NCI-H748 treated with DMSO at 0.1 percent for 48 hours (cell line): ENCODE data around the gene MED13L.
"Not testable (repeated sequence)": the region's sequence is repeated elsewhere in the genome, so short reads cannot be mapped to it uniquely, and the experiment has no call there.

Experiments
- DNase-seq: peaks from one replicate; lab custom pipeline; 2025; lab: John Stamatoyannopoulos, UW

Gene MED13L

DNA sequence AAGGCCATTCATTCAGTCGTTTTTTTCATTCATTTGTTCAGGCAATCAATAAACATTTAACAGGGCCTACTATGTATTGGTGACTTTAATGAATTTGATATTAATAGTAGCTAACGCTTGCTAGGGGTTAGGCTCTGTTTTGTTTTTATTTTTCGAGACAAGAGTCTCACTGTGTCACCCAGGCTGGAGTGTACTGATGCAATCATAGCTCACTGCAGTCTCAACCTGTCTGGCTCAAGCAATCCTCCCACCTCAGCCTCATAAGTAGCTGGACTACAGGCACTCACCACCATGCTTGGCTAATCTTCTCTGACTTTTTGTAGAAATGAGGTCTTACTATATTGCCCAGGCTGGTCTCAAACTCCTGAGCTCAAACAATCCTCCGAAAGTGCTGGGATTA lies 25.6 kb upstream of the MED13L start:
- DNase-seq = no peak

DNA sequence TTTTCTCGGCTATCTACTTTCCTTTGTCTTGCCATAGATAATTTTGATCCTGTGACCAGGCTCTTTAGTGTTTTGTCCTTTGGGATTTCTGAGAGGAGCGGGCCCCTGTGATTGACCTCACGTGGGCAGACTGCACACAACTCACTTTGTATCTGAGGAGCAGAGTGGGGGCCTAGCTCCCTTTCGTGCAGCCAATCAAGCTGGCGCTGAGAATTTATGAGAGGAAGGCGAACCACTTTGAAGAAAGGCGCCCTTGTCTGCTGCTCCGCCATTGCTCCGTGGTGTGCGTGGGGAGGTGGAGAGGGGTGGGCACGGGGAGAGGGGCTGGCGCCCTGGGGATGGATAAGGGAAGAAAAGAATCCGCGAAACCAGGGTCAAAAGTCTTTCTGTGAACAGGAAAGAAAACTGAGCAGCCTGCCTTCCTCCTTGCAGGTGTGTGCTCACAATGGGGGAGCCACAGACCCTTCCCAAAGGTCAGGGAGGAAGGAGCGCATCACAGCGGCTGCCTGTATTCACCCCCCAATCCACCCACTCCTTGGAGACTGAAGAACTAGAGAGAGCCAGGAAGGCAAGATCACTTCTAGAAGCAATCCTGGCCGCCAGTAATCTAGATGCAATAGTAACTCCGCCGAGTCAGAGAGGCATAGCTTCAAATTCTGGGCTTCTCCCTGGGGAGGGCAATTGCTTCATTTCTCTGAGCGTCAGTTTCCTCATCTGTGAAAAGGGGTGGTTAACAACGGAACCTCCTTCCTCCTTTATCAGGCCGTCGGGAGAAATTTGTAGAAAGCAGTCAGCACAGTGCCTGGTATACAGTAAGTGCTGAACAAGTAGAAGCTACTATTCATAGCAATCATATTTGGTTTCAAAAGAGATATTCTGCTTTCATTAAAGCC lies 24.9 kb upstream of the MED13L start:
- DNase-seq = no peak

DNA sequence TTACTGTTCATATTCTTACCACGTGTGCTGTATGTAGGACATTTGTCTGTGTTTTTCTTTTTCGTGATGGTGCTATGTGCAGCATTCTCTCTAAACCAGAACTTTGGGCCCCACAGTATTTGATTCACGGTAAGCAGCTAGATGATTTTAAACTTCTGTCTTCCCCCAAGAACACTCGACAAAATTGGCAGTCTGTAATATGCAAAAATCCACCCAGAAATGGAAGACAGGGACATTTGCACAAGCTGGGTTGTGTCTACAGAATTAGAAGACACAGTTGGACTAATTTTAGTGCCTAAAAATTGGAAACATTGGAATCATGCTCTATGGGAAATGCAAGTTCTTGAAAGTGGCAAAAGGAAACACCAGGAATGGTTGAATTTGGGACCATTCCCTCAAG lies 24.1 kb upstream of the MED13L start:
- DNase-seq = no peak

DNA sequence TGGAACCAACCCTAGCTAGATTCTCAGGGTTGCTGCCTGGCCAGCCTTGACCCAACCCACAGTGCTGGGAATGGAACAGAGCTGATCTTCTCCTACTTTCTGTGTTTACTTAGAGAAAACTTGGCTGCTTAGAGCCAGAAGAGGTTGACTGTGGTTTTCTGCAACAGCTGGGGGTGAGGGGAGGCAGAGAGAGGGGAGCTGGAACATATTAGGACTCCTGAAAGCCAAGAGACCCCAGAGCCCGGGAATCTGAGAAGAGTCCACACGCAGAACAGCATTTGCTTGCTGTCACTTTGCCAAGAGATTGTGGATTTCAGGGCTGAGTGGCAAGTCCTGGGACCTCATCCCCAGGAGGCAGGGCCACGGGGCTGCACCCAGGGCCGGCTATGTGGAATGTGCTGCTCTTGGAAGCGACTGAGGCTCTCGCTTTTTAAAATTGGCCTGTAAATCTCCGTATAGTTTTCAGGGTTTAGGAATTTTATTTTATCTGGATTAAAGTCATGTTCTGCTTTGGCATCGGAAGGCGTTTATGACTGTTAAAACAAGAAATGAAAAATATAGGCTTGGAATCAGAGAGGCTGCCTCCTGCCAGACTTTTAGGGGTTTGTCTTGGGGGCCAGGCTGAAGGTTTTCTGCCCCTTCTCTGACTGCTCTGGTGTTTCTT lies 22.3 kb upstream of the MED13L start:
- DNase-seq = no peak

DNA sequence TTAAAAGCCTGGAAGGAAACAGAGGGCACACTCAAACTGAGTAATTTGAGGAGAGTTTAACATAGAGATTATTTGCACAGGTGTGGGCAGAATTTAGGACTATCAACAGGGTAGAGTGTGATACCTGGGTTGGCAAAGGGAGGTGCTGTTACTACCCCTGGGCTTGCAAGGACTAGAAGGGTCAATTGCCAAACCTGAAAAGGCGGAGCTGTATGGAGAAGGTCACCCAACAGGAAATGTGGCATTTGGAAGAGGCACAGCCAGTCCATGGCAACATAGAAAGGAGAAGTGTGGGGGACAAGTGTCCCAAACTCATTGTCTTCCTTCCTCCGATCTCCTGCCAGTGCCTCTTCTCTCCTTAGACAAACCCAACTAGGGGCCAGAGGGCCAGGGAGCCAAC lies 21.6 kb upstream of the MED13L start:
- DNase-seq = no peak

DNA sequence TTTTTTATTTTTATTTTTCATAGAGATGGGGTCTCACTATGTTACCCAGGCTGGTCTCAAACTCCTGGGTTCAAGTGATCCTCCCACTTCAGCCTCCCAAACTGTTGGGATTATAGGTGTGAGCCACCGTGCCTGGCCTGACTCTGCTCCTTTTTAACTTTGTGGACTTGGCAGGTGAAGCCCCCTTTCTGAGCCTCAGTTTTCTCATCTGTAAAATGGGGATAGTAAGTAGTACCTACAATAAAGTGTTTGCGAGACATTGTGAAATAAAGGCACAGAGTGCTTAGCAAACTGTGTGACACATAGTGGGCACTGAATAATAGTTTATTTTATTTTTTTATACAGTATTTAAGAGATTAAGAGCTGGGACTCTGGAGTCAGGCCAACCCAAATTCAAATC lies 21.1 kb upstream of the MED13L start:
- DNase-seq = no peak

DNA sequence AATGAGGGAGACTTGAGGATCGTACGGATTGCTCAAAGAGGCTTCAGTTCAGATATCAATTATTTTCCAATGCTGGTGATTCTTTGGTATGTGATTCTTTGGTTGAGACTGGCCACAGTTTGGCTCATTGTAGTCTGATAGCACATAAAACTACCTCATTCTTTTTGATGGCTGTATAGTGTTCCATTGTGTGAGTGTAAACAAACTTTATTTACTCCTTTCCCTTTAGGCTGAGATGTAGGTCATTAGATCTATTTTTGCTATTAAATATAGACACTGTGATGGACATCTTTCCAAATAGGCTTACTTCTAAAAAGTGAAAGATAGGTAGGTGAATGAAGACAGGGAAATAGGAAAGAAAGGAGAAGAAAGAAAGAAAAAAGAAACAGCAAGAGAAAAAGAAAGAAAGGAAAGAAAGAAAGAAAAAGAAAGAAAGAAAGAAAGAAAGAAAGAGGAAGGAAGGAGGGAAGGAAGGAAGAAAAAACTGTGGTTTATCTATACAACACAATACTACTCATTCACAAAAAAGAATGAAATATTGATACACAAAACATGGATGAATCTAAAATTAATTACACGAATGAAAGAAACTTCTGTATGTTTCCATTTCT lies 19.8 kb upstream of the MED13L start:
- no peak for DNase-seq

DNA sequence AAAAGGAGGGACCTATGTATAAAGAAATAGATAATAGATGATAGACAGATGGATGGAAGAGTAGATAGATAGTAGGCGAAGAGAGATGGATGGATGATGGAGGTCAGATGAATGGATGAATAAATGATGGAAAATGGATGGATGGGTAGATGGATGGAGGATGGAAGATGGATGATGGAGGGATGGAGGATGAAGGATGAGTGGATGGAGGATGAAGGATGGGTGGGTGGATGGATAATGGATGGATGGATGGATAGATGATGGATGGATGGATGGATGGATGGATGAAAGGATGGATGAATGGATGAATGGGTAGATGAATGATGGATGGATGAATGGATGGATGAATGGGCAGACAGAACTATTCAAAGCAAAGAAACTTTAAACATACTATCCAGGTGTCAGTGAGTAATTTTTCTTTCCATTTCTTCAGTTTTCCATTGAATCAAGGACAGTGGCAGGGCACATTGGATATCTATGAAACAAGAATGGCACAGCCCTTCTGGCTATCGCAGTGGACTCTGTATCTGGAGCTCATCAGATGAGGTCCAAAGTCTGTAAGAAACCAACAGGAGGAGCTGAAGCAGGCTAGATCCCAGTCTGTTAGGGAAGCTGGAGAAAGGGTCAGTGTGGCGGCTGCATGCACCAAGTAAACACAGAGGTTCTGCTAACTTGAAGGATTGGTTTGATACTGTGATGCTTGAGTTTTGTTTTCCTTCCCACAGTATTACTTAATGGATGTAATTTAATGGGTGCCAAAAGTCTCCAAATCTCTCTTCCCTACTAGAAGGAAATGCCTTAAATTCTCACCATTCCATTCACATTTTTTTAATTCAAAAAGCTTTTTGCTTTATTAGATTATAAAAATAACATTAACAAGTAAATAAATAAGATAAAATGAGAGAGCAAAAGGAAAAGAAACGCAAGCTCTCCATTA lies 18.1 kb upstream of the MED13L start:
- no peak for DNase-seq

DNA sequence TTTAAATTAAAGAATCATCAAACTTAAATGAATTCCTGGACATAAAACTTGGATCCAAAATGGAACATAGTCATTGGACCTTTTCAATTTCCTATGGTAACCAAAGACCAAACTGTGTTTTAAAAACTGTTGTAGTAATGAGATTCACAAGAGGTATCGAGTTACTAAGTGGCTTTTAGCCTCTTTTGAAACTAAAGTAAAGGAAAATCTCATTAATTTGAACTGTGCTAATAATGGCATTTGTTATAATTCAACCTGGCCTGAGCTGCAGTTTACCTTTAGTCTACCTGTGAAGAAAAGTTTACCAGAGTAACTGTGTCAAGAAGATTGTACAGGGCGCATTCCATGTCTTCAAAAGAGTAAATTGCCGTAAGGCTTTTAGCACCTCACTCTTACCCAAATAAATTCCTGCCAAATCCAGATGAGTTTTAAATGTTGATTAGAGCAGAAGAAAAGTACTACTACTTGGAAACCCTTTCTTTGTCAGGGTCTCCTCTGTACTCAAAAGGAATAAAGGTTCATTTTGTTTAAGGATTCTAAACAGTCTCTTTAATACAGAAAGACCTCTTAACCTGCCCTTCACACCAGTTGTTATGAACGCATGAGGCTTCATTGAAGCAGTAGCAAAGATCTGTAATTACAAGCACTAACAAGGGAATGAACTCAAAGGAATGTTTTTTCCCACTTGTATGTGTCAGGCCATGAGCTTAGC lies 17.1 kb upstream of the MED13L start:
- DNase-seq = no peak

DNA sequence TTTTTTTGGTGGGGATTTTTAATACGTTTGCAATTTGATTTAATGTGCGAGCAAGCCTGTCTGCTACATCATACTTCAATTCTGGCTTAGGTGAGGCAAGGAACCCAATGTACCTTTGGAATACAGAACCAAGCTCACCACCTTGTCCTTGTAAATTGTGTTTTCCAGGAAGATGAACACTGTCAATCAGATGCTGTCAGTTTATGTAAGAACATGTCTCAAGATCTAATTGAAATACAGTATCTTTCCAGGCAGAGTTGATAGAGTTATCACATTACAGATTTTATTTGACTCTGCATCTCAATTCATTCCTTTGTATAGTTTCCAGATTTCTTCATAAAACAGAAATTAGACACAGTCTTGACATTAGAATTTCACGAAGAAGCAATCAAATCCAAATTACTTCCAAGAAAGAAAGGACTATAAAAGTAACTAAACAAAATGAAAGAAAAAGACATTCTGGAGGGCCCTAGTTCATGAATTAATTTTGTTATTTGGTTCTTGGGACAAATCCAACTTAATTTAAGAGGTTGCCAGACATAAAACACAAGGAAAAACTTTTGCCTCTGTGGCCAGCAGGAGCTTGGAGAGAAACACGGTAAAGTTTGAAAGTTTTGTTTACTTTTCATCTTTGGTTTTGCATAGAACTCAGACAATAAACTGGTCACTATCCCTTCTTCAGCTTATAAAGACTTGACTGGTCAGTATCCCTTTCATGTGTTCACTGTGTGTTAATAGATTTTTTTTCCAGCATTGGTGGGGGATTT lies 16.4 kb upstream of the MED13L start:
- DNase-seq = no peak

DNA sequence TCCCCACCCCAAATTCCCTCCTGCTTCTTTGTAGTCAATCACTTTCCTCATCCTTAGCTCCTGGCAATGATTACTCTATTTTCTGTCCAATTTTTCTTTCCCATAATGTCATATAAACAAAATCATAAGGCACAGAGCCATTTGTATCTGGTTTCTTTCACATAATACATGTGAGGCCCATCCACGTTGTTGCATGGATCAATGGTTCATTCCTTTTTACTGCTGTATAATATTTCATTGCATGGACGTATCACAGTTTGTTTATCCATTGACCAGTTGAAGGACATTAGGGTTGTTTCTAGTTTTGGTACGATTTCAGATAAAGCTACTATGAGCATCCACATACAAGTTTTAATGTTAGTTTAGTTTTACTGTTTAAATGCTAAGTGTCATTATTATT lies 13.7 kb upstream of the MED13L start:
- no peak for DNase-seq

DNA sequence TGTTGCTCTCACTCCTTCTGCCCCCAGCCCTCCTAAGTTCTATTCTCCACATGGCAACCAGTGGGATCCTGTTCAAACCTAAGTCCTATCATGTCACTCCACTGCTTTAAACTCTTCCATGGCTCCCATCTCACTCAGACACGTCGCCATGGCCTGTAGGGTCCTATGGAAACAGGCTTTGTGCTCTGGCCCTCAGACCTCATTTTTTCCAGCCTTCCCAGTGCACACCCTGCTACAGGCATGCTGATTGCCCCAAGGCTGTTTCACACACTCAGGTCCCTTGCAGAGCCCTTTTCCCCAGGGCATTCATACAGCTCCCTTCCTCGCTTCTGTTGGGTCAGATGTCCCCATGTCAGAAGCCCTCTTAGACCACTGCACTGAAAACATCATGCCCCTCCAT lies 11.2 kb upstream of the MED13L start:
- no peak for DNase-seq

DNA sequence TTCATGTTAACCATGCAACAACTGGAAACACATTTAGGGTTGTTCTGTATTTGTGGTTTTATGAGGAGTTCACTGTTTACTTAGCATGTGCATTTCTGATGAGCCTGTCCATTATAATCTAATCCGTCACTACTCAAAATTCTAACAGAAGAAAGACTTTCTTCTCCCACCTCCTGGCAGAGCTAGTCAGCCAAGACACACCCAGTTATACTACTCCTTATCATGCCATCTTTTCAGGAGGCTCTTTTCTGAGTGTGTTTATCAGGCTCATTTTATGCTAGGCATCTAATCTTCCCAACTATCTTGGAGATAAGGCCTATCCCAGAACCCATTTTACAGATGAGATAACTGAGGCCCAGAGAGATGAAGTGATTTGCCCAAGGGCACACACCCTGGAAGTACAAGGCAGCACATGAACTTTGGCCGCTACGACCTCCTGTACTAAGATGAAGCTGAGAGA lies 10.4 kb upstream of the MED13L start:
- no peak for DNase-seq

DNA sequence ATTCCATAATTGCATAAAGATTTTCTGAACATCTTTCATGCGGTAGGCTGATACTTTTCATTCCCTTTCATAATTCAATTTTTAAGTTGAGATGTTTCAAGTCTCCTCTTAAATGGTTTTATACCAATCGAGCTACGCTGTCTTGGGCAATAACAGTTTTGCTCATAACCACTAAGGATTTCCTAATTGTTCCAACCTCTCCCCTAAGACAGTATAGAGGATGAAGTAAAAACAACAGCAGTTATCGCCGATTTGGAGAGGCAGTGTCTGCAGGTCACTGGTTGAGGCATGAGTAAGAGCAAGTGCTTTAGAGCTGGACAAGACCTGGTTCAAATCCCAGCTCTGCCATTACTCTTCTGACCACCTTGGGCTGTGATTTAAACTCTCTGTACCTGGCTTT lies 6.9 kb upstream of the MED13L start:
- no peak for DNase-seq

DNA sequence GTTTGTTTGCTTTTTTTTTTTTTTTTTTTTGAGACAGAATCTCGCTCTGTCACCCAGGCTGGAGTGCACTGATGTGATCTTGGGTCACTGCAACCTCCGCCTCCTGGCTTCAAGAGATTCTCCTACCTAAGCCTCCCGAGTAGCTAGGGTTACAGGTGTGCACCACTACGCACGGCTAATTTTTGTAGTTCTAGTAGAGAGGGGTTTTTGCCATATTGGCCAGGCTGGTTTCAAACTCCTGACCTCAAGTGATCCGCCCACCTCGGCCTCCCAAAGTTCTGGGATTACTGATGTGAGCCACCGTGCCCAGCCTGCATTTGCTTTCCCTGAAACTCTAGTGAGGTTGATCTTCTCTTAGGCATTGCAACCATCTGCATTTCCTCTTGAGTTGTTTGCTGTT lies 6.4 kb upstream of the MED13L start:
- DNase-seq = not testable (repeated sequence)

DNA sequence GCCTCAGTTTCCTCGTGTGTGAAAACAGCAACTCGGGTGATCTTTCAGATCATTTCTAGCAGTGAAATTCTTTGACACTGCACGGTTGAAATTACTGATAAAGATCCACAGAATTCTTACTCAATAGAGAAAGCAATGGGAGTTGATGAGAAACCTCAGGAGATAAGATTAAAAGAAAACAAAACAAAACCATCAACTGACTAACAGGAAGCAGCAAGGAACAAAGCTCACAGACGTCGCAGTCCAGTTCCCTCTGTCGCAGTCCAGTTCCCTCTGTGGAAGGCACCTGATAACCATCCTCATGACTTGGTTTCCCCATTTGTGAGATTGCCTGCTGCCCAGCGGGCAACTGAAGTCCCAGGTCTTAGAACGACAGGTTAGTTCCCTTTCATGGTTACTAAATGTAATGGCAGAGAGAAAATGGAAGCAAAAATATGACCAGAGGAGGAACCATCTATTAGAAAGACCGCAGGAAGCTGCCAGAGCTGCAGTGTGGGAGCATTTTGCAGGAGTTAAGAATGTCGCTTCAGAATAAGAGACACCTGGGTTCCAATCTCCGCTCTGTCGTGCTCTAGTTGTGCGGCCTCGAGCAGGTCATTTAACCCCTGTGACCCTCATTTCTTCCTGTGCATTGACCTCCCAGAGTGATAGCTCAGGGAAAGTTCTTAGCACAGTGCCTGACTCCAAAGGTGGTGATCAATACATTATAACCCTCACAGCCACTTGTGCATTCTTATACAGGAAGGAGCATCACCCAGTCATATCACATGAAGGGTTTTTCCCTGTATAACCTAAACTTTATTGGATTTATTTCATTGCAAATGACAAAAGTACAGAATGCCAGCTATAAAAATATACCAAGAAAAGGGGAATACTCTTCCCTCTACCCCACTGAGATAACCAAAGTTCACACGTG lies 5.1 kb upstream of the MED13L start:
- DNase-seq = no peak

DNA sequence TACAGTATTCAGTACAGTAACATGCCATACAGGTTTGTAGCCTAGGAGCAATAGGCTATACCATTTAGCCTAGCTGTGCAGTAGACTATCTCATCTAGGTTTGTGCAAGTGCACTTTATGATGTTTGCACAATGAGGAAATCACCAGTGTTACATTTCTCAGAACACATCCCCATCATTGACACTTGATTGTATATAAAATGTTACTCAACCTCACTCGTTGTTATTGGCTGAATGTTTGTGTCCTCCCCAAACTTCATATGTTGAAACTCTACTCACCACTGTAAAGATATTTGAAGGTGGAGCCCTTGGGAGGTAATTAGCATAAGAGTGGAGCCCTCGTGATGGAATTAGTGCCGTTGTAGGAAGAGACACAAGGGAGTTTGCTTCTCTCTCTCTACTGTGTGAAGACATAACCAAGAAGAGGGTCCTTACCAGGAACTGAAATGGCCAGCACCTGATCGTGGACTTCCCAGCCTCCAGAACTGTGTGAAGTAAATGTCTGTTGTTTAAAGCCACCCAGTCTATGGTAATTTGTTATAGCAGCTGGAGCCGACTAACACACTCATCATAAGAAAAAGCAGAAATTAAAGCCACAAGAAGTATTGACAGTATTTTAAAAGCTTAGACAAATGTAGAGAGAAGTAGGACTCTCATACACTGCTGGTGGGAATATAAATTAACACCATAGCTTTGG lies 3.2 kb upstream of the MED13L start:
- no peak for DNase-seq

DNA sequence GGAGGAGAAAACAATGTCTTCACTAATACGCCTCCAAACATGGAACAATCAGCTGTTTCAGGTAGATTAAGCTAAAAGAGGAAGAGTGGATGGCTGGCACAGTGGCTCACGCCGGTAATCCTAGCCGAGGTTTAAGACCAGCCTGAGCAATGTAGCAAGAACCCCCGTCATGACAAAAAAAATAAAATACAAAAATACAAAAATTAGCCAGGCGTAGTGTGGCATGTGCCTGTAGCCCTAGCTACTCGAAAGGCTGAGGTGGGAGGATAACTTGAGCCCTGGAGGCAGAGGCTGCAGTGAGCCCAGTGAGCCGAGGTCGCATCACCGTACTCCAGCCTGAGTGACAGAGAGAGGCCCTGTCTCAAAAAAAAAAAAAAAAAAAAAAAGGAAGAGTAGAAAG lies 1.2 kb upstream of the MED13L start:
- no peak for DNase-seq

DNA sequence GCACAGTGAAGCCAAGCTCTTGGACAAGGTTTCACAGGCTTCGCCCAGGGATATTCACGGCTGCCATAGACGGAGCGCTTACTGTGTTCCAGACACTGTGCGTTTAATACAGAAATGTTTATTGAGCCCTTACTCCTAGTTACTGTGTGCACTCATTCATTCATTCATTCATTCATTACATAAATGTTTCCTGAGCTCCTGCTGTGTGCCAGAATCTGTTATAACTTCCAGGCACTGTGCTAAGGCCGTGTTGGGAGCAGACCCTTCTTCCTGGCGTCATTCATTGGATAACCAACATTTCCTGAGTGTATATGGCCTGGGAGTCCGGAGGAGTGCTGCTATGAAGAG lies 760 bp upstream of the MED13L start:
- DNase-seq = no peak
